Measurements from ENCODE around the gene FIBP.

FIBP gene

DNA sequence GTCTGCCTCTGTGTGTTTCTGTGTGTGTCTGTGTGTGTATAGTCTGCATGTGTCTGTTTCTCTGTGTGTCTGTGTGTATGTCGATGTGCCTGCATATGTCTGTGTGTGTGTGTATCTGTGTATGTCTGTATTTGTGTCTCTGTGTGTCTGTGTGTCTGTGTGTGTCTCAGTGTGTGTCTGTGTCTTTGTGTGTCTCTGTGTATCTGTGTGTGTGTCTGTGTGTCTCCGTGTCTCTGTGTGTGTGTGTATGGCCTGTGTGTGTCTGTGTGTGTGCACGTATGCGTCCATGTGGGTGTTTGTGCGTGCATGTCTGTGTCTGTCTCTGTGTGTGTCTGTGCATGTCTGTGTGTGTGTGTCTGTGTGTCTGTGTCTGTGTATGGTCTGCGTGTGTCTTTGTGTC lies 54.1 kb downstream of the FIBP start:
- no peak for DNase-seq (ENCODE audit: low read depth)
